ENCODE data around the gene ABAT.

ABAT gene

GRCh38 chr16:8674413-8675022, at the start of gene ABAT:
Gene ABAT (plus strand): TSS chr16:8674617. CDS start chr16:8735740, 61,123 bp downstream.
- peak; percentile 90 for DNase-seq

- no peak for DNase-seq
These were observed 48.8 kb upstream of the ABAT start for GRCh38 chr16:8625491-8626087.

GRCh38 chr16:8626946-8627345, 47.5 kb upstream of the ABAT start:
- DNase-seq, result no peak

GRCh38 chr16:8627456-8627855, 47.0 kb upstream of the ABAT start:
- DNase-seq, result no peak

- no peak for DNase-seq
These were observed 45.3 kb upstream of the ABAT start for GRCh38 chr16:8628981-8629725.

- no peak for DNase-seq
These were observed 44.0 kb upstream of the ABAT start for GRCh38 chr16:8630255-8630953.

- no peak for DNase-seq
These were observed 43.0 kb upstream of the ABAT start for GRCh38 chr16:8631373-8631772.

- DNase-seq, result no peak
These were observed 42.5 kb upstream of the ABAT start for GRCh38 chr16:8631818-8632465.

GRCh38 chr16:8632675-8633182, 41.7 kb upstream of the ABAT start:
- no peak for DNase-seq

GRCh38 chr16:8634991-8635736, 39.3 kb upstream of the ABAT start:
- no peak for DNase-seq

GRCh38 chr16:8639694-8640093, 34.7 kb upstream of the ABAT start:
- no peak for DNase-seq

GRCh38 chr16:8641671-8642070, 32.7 kb upstream of the ABAT start:
- no peak for DNase-seq

GRCh38 chr16:8642146-8642545, 32.3 kb upstream of the ABAT start:
- DNase-seq, result no peak

GRCh38 chr16:8644211-8645140, 29.9 kb upstream of the ABAT start:
- DNase-seq, result no peak

- no peak for DNase-seq
These were observed 29.3 kb upstream of the ABAT start for GRCh38 chr16:8645141-8645521.

GRCh38 chr16:8645831-8646230, 28.6 kb upstream of the ABAT start:
- no peak for DNase-seq

- DNase-seq, result no peak
These were observed 27.9 kb upstream of the ABAT start for GRCh38 chr16:8646326-8647053.

GRCh38 chr16:8647721-8648318, 26.6 kb upstream of the ABAT start:
- DNase-seq, result no peak

- no peak for DNase-seq
These were observed 25.5 kb upstream of the ABAT start for GRCh38 chr16:8648877-8649276.

All from NCI-H146 (cell line).